Activated CD8-positive, alpha-beta memory T cell treated with anti-CD3 and anti-CD28 coated beads, Interleukin-2, amount 50 U/mL, for 24 hours (primary cell): Measurements from ENCODE around the gene KCNS1.
"Not testable (repeated sequence)": the region's sequence is repeated elsewhere in the genome, so short reads cannot be mapped to it uniquely, and the experiment has no call there.

Experiments
- DNase-seq: peaks from one replicate; pipeline ENCODE4 v3.0.0-alpha.2; 2020; ENCODE audit errors: extremely low read depth

Gene KCNS1, protein sequence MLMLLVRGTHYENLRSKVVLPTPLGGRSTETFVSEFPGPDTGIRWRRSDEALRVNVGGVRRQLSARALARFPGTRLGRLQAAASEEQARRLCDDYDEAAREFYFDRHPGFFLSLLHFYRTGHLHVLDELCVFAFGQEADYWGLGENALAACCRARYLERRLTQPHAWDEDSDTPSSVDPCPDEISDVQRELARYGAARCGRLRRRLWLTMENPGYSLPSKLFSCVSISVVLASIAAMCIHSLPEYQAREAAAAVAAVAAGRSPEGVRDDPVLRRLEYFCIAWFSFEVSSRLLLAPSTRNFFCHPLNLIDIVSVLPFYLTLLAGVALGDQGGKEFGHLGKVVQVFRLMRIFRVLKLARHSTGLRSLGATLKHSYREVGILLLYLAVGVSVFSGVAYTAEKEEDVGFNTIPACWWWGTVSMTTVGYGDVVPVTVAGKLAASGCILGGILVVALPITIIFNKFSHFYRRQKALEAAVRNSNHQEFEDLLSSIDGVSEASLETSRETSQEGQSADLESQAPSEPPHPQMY

DNA sequence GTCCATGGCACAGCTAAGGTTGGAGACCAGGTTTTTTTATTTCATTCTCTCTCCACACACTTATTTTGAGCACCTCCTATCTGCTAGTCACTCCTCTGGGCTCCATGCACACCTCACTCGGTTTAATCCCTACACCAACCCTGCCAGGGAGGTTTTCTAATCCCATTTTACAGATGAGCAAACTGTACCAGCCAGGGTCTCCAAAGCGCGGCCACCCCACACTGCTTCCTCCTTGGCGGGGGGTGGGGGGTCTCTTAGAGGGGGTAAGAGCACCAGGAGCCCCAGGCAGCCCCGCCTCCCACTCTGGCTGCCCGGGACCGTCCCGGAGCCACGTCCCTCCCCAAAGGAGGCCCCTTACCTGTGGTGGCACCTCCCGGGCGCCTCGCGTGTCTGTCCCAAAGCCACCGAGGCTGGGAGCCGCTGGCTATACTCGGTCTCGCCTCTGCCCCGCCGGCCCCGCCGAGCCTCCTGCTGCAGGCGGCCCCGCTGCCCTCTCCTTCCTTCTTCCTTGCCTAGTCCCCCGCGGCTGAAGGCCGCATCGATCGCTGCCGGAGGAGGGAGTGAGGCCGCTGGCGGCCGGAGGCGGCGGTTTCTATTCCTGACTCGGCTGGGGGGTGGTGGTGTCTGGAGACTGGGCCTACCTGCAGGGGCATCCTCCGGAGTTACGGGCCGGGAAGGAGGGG lies at the start of gene KCNS1:
KCNS1 (minus strand) TSS at position 565 of the 683 bp plus-strand sequence. CDS start 1,891 bp downstream, outside the sequence.
- DNase-seq: no peak

DNA sequence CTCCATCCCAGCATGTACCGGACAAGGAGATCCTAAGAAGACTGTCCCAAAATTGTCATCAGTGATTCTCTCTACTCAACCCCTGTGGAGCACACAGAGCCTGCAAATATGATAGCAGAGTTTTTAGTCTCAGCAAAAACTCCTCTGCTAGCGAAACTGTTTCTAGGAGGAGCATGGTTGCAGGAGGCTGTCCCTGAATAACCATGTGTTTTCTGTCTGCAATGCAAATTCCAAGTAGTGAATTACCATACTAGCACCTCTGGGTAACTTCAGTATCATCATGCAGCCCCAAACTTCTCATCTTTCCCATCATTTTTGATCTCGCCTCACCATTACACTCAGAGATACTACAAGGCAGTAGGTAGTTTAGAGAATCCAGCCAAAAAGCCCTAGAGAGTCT lies 48.1 kb upstream of the KCNS1 start:
- DNase-seq: no peak

DNA sequence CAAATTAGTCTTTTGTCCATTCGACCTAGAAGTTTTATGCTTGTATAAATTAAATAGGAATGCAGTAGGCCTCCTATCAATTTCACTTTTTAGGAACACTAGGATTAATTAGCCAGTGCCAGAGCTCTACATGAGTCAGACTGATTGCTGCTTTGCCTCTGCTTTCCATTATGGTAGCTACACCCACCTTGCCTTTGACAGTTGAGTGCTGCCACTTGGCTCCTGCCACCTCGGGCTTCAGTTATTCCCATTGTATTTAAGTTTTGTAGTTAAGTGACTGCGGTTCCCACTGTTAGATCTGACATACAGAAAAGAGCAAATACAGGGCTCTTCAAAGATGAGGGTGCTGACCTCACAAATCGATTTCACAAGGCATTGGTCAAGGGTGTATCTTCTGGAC lies 39.9 kb upstream of the KCNS1 start:
- no peak for DNase-seq

DNA sequence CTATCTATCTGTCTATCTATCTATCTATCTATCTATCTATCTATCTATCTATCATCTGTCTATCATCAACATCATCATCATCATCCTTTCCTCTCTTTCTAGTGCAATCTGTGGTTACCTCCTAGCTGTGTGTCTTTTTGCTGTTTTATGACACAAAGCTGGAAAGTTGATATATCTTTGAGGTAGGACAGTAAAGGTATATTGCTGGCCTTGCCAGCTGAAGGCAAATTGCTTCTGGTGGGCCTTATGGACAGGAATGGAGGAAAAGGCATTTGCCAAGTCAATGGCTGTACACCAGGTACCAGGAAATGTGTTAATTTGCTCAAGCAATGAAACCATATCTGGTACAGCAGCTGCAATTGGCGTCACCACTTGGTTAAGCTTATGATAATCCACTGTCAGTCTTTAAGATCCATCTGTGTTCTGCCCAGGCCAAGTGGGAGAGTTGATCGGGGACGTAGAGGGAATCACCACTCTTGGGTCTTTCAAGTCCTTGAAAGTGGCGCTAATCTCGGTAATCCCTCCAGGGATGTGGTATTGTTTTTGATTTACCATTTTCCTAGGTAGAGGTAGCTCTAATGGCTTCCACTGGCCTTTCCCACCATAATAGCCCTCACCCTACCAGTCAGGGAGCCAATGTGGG lies 38.9 kb upstream of the KCNS1 start:
- DNase-seq: not testable (repeated sequence)

DNA sequence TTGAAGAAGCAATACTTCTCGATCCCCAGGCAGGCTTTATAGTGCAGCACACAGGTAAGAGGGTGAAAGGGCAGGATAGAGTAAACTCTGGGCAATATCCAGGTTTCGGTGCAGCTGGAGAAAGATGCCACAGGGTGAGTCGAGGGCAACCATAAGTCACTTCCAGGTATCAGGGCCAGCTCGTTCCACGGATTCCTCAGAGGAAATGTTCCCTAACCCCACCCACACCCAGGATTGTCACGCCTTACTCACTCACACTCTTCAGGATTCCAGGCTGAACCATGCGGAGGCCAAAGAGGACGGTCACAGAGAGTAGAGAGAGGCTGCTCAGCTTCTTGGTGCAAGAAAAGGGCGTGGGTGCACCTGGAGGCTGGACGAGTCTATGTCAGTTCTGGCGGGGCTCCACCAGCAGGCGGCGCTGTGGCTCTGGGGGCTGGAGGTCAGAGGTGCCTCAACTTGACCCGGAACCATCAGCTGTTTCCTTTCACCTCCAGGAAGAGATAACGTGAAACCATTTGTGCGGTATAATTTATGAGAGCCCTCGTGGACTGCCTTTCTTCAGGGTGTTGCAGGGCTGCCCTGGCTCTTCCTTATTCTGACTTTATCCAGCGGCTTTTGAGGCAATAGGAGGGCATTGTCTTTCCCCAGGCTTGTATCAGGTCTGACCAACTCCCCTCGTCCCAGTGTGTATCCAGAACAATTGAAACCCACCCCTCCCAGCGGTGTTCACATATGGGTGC lies 37.8 kb upstream of the KCNS1 start:
- peak; percentile 23 for DNase-seq

DNA sequence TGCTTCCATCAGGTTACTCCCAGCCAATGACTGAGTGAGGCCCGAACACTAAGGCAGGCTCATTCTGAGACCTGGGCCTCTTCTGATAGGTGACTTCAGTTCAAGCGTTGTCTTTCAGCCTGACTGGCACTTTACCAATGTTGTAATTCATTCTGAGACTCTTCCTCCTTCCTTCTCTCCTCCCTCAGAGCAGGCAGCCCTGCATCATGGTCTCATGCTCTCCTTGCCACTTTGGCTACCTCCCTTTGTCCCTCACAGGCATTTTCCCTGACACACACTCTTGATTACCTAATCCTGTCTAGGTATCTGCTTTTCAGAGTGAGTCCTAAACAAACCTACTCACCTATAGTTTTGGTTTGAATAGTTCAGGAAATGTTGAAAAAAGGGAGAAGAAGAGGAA lies 36.0 kb upstream of the KCNS1 start:
- DNase-seq: no peak

DNA sequence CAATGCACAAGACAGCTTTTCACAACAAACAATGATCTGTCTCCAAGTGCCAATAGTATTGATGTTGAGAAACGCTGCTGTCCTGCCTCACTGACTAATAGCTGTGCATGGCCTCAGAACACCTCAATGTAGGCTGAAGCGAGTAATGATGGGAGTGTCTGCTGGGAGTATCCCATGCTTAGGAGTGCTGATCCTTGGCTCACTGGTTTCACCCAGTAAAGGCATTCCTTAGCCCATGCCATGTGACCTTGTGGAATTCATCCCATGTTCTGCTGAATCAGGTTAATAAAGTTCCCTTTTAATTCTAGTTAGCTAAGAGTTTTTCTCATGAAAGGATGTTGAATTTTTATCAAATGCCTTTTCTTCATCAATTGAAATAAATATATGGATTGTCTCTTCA lies 27.2 kb upstream of the KCNS1 start:
- DNase-seq: no peak

DNA sequence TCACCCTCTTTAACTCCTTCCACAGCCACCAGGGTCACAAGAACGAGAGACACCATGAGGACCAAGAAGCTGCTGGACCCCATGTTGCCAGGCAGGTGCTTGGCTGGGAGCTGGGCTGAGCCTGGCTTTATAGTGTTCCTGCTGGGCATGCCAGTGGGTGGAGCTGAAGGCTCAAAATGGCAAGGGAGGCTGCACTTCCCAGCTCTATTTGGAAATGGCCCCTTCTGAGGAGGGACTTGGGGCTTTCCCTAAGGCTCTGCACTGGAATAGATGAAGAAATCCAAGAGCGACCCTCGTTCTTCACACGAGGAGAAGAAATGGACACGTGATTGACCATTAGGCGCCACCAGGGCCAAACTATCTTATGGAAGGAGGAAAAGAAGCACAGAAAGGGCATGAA lies 23.4 kb upstream of the KCNS1 start, which contains the start of gene WFDC12:
WFDC12 (minus strand) TSS at position 101 of the 400 bp plus-strand sequence; CDS start at position 83, 18 bp downstream.
- no peak for DNase-seq

DNA sequence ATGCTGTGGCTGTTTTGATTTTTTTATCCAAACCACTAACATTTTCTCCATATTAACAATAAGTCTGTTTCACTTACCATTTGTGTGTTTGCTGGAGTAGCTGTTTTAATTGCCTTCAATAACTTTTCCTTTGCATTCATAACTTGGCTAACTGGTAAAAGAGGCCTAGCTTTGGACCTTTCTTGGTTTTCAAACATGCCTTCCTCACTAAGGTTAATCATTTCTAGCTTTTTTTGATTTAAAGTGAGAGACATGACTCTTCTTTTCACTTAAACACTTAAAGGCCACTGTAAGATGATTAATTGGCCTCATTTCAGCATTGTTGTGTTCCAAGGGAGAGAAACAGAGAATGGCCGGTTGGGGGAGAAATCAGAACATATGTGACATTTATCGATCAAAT lies 20.5 kb upstream of the KCNS1 start:
- DNase-seq: no peak

DNA sequence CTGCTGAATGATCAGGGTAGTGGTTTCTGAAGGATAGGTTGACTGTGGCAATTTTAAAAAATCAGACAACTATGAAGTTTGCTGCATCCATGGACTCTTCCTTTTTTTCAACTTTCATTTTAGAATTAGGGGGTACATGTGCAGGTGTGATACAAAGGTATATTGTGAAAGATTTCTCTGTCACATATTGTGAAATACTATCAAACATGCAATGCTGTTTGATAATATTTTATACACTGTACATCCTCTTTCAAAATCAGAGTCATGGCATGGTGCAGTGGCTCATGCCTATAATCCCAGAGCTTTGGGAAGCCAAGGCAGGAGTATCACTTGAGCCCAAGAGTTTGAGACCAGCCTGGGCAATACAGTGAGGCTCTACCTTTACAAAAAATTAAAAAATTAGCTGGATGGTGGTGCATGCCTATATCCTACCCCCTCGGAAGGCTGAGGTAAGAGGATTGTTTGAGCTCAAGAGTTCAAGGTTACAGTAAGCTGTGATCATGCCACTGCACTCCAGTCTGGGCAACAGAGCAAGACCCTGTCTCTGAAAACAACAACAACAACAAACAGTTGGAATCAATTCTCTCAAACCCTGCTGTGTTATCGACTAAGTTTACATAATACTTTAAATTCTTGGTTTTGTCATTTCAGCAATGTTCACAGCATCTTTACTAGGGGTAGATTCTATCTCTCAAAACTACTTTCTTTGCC lies 18.8 kb upstream of the KCNS1 start:
- DNase-seq: no peak

DNA sequence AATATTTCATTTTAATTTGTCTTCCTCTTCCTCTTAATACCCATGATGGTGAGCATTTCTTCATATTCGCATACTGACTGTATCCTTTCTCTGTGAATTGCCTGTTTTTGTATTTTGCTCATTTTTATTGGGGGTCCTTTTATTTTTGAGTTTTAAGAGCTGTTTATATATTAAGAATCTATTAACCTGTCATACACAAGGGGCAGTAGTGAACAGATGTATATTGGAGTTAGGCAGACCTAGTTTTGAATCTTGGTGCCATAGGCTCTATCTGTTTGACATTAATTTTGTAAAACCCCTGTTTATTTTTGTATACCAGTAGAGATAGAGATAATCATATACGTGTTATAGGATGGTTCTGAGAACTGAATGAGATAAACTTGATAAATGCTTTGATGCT lies 17.1 kb upstream of the KCNS1 start:
- DNase-seq: no peak

DNA sequence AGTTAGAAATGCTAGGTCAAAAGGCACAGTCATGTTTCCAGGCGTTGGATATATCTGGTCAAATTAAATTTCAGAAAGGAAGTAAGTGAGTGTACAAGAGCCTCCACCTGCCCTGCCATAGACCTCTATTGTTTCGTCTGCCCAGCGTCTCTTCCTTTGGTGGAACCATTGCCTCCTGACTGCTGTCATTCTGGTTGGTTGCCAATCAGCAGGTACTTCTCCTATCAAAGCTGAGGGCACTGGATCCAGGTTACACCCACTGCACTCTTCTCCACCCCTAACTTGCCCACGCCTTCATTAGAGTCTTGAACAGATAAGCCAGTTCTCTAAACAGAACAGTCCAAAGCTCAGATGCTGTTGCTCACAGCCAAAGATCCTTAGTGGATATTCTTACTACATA lies 16.7 kb upstream of the KCNS1 start:
- DNase-seq: no peak

DNA sequence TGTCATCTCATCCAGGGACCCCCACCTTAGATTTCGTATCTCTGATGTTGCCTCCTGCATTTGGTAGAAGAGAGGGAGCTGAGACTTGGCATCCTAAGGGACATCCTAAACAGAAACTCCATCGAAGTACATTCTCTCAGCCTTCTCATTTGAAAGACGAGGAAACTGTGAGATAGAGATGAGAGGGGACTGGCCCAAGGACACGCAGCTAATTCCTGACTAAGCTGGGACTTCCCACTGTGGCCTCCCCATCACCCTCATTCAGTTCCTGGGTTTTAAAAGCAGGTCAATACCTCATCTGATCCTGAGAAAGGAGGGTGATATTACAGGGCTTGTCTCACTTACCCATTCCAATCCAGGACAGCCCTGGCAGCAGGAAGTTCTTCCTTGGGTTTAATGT lies 14.9 kb upstream of the KCNS1 start:
- no peak for DNase-seq

DNA sequence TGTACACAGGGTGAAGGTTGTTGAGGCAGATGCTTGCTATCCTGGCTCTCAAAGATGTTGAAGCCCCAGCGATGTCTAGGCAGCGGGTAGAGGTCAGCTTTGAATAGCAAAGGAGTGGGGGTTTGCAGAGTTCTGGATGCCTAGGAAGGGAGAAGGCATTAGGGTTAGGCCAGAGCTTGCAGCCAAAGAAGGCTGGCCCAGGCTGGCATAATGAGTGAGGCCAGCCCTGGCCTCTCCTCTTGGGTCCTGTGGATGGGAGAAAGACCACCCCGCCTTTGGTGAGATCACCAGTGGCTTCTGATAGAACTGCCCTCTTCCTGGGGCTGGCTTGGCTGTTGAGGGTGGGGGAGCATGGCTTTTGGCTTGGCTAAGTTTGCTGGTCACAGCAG lies 14.5 kb upstream of the KCNS1 start:
- DNase-seq: no peak

DNA sequence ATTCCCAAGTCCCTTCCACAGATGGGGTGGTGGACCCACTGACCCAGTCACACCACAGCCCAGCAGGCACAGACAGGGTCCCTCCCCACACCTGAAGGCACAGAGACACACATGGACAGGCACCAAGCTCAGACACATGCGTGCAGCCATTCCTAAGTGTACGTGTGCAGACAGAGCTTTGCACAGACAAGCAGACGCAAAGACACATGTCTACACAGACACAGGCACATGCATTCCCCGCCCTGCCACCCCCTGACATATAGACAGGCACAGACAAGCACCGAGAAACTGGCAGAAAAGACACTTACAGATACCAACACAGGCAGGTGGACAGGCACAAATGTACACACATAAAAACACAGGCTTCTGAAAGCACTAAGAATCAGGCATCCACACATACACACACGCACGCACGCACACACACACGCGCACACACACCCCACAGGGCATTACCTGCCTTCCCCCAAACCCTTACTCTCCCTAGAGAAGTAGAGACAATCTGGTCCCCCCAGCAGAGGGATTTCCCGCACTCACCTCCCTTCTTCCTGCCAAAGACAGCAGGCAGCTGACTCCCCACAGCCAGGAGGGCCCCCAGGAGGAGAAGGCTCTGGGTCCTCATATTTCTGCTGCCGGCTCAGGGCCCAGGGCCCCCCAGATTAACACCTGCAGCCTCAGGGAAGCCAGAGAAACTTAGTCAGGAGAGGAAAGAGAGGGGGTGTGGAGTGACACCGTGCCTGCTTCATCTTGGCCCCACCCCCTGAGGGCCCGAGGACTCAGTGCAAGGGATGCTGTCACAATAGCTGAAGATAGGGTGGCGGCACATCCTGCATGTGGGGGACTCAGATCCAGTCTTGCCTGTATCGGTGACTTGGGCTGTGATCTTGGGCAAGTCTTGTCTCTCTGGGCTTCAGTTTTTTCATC lies 13.8 kb upstream of the KCNS1 start, which contains the start of gene WFDC5:
WFDC5 (minus strand) TSS at position 710 of the 921 bp plus-strand sequence; CDS start at position 619, 91 bp downstream.
- no peak for DNase-seq

DNA sequence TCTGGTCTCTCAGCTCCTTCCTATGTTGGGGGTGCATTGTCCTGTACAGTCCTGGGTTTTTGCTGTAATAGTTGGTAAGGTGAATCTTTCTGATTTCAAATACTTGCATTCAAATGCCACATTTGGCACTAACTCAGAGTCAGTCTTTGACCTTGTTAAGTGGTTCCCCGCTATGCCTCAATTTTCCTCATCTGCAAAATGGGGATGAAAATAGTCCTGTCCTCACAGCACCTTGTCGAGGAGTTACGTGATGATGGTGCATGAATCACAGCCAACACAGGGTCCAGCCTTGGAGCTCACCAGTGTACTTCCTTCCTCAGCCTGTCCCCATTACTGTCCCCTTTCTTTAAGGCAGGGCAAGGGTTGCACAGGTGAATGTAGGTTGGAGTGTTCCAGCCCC lies 12.9 kb upstream of the KCNS1 start:
- no peak for DNase-seq

DNA sequence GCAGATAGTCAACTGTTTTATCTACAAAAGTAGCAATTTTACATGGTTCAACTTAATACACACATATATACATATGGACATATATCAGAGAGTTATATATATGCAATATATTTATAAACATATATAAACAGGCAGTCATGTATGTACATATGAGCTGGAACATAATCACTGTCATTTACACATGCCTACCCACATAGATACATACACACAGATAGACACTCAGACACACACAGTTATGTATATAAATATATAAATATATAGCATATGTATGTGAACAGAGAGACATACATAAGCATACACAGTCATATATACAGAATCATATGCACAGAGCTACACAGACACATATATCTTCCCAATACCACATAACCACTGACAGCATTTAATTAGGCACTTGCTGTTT lies 11.8 kb upstream of the KCNS1 start:
- DNase-seq: no peak

DNA sequence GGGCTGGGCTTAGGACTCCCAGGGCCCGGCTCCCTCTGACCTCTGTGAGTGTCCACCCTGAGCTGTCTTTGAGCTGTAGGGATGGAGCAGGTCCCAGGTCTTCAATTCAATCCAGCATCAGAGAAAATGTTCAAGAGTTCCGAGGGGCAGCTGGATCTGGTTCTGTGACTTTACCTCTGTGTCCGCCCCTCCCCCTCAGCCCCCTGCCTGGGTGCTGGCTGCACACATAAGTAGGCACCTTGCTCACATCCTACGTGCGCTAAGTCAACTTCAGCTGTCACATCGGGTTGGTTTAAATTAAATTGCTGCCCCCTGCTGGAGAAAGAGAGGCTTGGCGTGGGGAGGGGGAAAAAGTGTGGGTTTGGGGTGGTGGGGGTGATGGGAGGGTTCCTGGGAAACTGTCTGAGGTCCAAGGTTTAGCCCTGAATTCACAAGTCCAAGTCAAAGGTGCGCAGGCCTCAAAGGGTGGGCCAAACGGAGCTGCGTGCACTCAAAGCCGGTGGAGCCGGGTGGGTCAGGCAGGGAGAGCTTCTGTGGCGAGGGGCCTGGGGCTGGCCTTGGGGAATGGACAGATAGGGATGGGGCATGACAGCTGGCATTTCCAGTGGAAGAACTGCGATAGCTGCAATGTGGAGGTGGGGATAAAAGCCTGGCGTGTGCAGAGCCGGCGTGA lies 11.0 kb upstream of the KCNS1 start:
- DNase-seq: no peak

DNA sequence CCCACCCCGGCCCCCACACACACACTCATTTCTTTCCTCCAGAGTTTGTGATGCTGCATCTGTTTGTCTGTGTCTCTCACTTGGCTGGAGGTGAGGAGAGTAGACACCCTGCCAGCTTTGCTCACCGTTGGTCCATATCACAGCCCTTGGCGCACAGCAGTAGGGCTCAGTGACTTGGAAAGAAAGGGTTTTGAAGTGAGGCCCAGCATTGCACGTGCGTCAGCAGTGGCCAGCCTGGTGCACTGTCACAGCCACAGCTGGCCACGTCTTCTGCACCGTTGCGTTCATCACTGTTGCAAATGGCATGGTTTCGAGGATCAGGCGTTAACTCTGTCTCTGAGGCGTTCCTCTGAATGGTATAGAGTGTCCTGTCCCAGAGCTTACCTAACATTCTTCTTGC lies 10.4 kb upstream of the KCNS1 start:
- no peak for DNase-seq
